Natural killer cell (primary cell): ENCODE results near the gene STK33. TPM values are rescaled to one million over a fixed set of nuclear protein-coding genes. Genes with fewer than 3 reads are reported as not detected.

ENCODE experiments used
- ATAC-seq, 3 donors: fragments of 150-1000 bp in 2 of 3; fragments of 200-7000 bp in 1 of 3; cut with Tn5 transposase; 1 replicate in 1 of 3; 2 replicates in 2 of 3; pipeline ENCODE4 v1.10.0; 2021; ENCODE audit warnings: mild to moderate bottlenecking in 2 of 3, moderate library complexity in 2 of 3
- DNase-seq, 2 donors: peaks; one replicate each; pipeline versions ENCODE4 v3.0.0 to v3.0.0-alpha.2; 2013 to 2021; ENCODE audit warnings: mixed read lengths in 1 of 2
- H3K27ac ChIP-seq: one replicate; pipeline ENCODE4 v1.5.1; 2013; ENCODE audit warnings: mild to moderate bottlenecking, low read length
- H3K27me3 ChIP-seq: one replicate; pipeline ENCODE4 v1.6.1; 2013; ENCODE audit warnings: low read length; ENCODE audit not compliant: control insufficient read depth, insufficient read depth
- H3K36me3 ChIP-seq: one replicate; pipeline ENCODE4 v1.6.1; 2013; ENCODE audit warnings: low read length; ENCODE audit not compliant: control insufficient read depth, insufficient read depth
- H3K4me1 ChIP-seq: one replicate; pipeline ENCODE4 v1.6.1; 2013; ENCODE audit warnings: low read length; ENCODE audit not compliant: control insufficient read depth, insufficient read depth
- H3K4me3 ChIP-seq: one replicate; pipeline ENCODE4 v1.5.1; 2013; ENCODE audit warnings: low read length
- H3K9me3 ChIP-seq: one replicate; pipeline ENCODE4 v1.6.1; 2013; ENCODE audit warnings: low read length; ENCODE audit not compliant: control insufficient read depth, insufficient read depth
- H3K27ac Mint-ChIP-seq, 2 donors: one replicate each; pipeline ENCODE4 v1.8.0; 2022; ENCODE audit warnings: mild to moderate bottlenecking in 2 of 2, mixed read lengths in 2 of 2, moderate library complexity in 1 of 2
- H3K27me3 Mint-ChIP-seq, 2 donors: one replicate each; pipeline ENCODE4 v1.8.0; 2022; ENCODE audit warnings: low read depth in 2 of 2, mixed read lengths in 2 of 2
- H3K36me3 Mint-ChIP-seq: one replicate; pipeline ENCODE4 v1.8.0; 2022; ENCODE audit warnings: mixed read lengths
- H3K4me1 Mint-ChIP-seq, 2 donors: one replicate each; pipeline ENCODE4 v1.8.0; 2022; ENCODE audit warnings: mixed read lengths in 2 of 2
- H3K4me3 Mint-ChIP-seq: one replicate; pipeline ENCODE4 v1.8.0; 2022; ENCODE audit warnings: mild to moderate bottlenecking, moderate library complexity, mixed read lengths
- H3K9me3 Mint-ChIP-seq, 2 donors: one replicate each; pipeline ENCODE4 v1.8.0; 2022; ENCODE audit warnings: mixed read lengths in 2 of 2
- WGBS: methylation state at CpG from one replicate; pipeline ENCODE4 v1.1.7; 2013; ENCODE audit warnings: missing lambda C conversion rate; ENCODE audit not compliant: insufficient coverage; 5-methylcytosine and 5-hydroxymethylcytosine counted together
- intact Hi-C: fragments of 100-400 bp; cut with micrococcal nuclease; formaldehyde crosslinking; loops from one replicate; pipeline ENCODE4 v1.14.2; 2022
- total RNA-seq, 4 donors: library from RNA; stranded (reverse); fragments of 120-200 nt in 1 of 4; gene quantifications; one replicate each; pipeline versions ENCODE4 v1.2.3 to v1.2.4, GENCODE V29; 2013 to 2022
- TF ChIP-seq, protein P1 (sequence below): fragments of 200-600 bp; IDR thresholded peaks from one replicate; pipeline ENCODE4 v1.8.0; 2022; ENCODE audit warnings: antibody characterized with exemption

Gene STK33
- total RNA-seq, 3 donors from 2014 or later (not counting 1 experiment from before 2014, with no cell fraction given): 0.24 TPM; not detected in 2

DNA sequence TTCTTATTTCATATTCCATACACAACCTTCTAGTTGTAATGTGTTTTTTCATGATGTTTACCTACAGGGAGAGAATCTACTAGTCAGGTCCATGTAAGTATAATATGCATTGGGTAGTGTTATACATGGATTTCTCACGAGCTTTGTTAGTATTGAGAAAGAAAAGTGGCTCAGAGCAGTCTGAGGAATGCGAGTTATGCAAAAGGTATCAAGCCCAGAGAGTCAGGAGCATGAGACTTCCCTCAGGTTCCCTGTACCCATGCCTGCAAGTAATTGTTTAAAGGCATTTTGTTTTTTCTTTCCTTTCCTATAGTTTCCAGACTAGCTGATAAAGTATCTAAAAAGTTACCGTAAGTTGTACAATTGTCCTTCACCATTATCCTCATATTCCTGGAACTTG, 66.1 kb downstream of the STK33 start:
- H3K27me3 ChIP-seq: no peaks in the 10 kb centered on the region
- intact Hi-C loops: no loop called here
- H3K4me3 ChIP-seq: no peak overlapping the region
- Mint-ChIP-seq H3K36me3 (no peaks in the 10 kb centered on the region), H3K27me3 (peaks cover 3 to 13% of the 10 kb centered on the region in 2 donors), H3K27ac (no peak overlapping the region), H3K4me3 (no peak overlapping the region), H3K4me1 (no peaks in the 10 kb centered on the region), H3K9me3 (no peaks in the 10 kb centered on the region)
- 53% methylated on average over 2 of the region's 3 CpGs for WGBS
- no peaks in the 10 kb centered on the region for H3K9me3 ChIP-seq
- no peak overlapping the region for H3K27ac ChIP-seq
- no peaks in the 10 kb centered on the region for H3K36me3 ChIP-seq
- DNase-seq (no peak), ATAC-seq (no peak)
- TF ChIP-seq, protein P1, sequence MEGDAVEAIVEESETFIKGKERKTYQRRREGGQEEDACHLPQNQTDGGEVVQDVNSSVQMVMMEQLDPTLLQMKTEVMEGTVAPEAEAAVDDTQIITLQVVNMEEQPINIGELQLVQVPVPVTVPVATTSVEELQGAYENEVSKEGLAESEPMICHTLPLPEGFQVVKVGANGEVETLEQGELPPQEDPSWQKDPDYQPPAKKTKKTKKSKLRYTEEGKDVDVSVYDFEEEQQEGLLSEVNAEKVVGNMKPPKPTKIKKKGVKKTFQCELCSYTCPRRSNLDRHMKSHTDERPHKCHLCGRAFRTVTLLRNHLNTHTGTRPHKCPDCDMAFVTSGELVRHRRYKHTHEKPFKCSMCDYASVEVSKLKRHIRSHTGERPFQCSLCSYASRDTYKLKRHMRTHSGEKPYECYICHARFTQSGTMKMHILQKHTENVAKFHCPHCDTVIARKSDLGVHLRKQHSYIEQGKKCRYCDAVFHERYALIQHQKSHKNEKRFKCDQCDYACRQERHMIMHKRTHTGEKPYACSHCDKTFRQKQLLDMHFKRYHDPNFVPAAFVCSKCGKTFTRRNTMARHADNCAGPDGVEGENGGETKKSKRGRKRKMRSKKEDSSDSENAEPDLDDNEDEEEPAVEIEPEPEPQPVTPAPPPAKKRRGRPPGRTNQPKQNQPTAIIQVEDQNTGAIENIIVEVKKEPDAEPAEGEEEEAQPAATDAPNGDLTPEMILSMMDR: no peak
- no peaks in the 10 kb centered on the region for H3K4me1 ChIP-seq

DNA sequence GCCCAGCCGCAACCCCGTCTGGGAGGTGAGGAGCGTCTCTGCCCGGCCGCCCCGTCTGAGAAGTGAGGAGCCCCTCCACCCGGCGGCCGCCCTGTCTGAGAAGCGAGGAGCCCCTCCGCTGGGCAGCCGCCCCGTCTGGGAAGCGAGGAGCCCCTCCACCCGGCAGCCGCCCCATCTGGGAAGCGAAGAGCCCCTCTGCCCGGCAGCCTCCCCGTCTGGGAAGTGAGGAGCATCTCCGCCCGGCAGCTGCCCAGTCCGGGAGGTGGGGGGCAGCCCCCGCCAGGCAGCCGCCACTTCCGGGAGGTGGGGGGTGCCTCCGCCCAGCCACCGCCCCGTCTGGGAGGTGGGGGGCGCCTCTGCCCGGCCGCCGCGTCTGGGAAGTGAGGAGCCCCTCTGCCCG, 70.6 kb downstream of the STK33 start:
- Histone ChIP-seq H3K4me3 (no peak overlapping the region), H3K9me3 (no peaks in the 10 kb centered on the region), H3K27me3 (no peaks in the 10 kb centered on the region), H3K4me1 (no peaks in the 10 kb centered on the region), H3K36me3 (no peaks in the 10 kb centered on the region), H3K27ac (no peak overlapping the region)
- Mint-ChIP-seq H3K4me1 (no peaks in the 10 kb centered on the region), H3K27ac (no peak overlapping the region), H3K4me3 (no peak overlapping the region), H3K9me3 (no peaks in the 10 kb centered on the region), H3K36me3 (no peaks in the 10 kb centered on the region), H3K27me3 (peaks cover 0 to 3% of the 10 kb centered on the region in 2 donors)
- intact Hi-C loops: no loop called here
- 98% methylated on average over 34 of the region's 34 CpGs for WGBS
- TF ChIP-seq, protein P1: no peak
- ATAC-seq: no peak
- no peak for DNase-seq

DNA sequence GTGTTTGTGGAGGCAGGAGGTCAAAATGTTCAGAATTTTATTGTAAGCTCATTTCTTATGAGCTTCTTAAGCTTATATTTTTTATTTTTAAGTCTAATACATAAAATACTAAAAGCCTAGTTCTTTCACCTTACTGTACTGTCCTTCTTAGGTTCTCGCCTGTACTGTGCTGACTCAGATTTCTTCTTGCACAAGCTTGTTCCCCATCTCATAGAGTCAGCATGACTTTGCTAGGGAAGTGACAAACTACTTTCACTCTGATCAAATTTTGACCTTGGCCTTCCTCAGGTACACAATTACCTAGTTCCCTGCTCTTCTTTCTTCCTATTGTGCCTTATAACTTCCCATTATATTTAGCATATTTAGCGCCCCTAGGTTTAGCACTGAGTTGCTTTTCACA, 81.5 kb downstream of the STK33 start:
- DNase-seq: no peak
- H3K4me3 Mint-ChIP-seq: no peak overlapping the region
- no peak overlapping the region for H3K27ac Mint-ChIP-seq
- WGBS: 89% methylated on average over 2 of the region's 2 CpGs
- Histone ChIP-seq H3K9me3 (no peaks in the 10 kb centered on the region), H3K4me1 (no peaks in the 10 kb centered on the region), H3K27me3 (no peaks in the 10 kb centered on the region), H3K27ac (no peak overlapping the region), H3K36me3 (no peaks in the 10 kb centered on the region), H3K4me3 (no peak overlapping the region)
- H3K4me1 Mint-ChIP-seq: no peaks in the 10 kb centered on the region
- H3K27me3 Mint-ChIP-seq: peaks cover 7 to 10% of the 10 kb centered on the region in 2 donors
- H3K9me3 Mint-ChIP-seq: peaks cover 3 to 14% of the 10 kb centered on the region in 2 donors
- no peak for ATAC-seq
- intact Hi-C loops: no loop called here
- H3K36me3 Mint-ChIP-seq: peaks cover 8% of the 10 kb centered on the region
- TF ChIP-seq, protein P1: no peak

DNA sequence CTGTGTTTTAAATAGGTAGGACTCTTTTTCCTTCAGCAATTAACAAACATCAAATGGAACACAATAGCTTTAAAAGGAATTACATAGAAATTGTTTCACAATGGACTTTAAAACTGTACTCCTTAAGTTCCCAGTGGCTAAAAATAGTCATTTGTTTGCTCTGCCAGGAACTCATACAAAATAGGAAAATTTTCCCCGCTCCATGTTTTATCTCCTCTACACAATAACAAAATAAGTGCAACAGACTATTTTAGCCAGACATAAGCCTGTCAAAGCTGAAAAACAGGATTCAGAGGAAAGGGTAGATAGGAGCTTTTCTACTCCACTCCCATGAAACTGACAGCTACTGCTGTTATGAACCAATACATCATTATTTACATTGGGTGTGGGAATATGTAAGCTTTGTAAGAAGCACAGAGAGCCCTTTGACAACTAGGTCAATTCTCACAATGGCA, 90.1 kb downstream of the STK33 start:
- no peak for DNase-seq
- Mint-ChIP-seq H3K36me3 (no peaks in the 10 kb centered on the region), H3K27me3 (peaks cover 0 to 3% of the 10 kb centered on the region in 2 donors), H3K27ac (no peak overlapping the region), H3K4me3 (no peak overlapping the region), H3K9me3 (peaks cover 0 to 5% of the 10 kb centered on the region in 2 donors), H3K4me1 (no peaks in the 10 kb centered on the region)
- H3K27ac ChIP-seq: no peak overlapping the region
- intact Hi-C loops: no loop called here
- TF ChIP-seq, protein P1: no peak
- WGBS: no CpG with 5 or more reads among the region's 1 CpG
- H3K36me3 ChIP-seq: no peaks in the 10 kb centered on the region
- no peaks in the 10 kb centered on the region for H3K27me3 ChIP-seq
- no peaks in the 10 kb centered on the region for H3K9me3 ChIP-seq
- no peaks in the 10 kb centered on the region for H3K4me1 ChIP-seq
- H3K4me3 ChIP-seq: no peak overlapping the region
- ATAC-seq: no peak
